Right cardiac atrium (tissue), 5 donors: ENCODE measurements around the gene PACSIN1. TPM values are rescaled to one million over a fixed set of nuclear protein-coding genes. Genes with fewer than 3 reads are reported as not detected.

Experiments
- ATAC-seq, 2 donors: fragments of 200-7000 bp; cut with Tn5 transposase; one replicate each; pipeline versions ENCODE4 v1.8.0 to v1.9.1; 2020; ENCODE audit warnings: moderate library complexity in 2 of 2, mild to moderate bottlenecking in 1 of 2
- DNase-seq, 3 donors: peaks; one replicate each; pipeline ENCODE4 v3.0.0-alpha.2; 2020
- H3K27ac ChIP-seq: one replicate; pipeline ENCODE4 v1.5.1; 2013; ENCODE audit warnings: mild to moderate bottlenecking, low read length, control low read depth, moderate library complexity
- H3K27me3 ChIP-seq: one replicate; pipeline ENCODE4 v1.6.1; 2013; ENCODE audit not compliant: control insufficient read depth, insufficient read depth
- H3K4me1 ChIP-seq: one replicate; pipeline ENCODE4 v1.6.1; 2013; ENCODE audit warnings: low read length; ENCODE audit not compliant: control insufficient read depth, insufficient read depth
- H3K4me3 ChIP-seq: one replicate; pipeline ENCODE4 v1.5.1; 2013; ENCODE audit warnings: low read length, control low read depth
- H3K9me3 ChIP-seq: one replicate; pipeline ENCODE4 v1.6.1; 2013; ENCODE audit warnings: low read length; ENCODE audit not compliant: control insufficient read depth
- WGBS: extraction: QIAGEN DNeasy Blood & Tissue Kit; methylation state at CpG from one replicate; pipeline ENCODE4 v1.1.7; 2013; 5-methylcytosine and 5-hydroxymethylcytosine counted together
- intact Hi-C, 4 donors: fragments of 100-400 bp; cut with DNase I; formaldehyde crosslinking; loops; one replicate each; pipeline versions ENCODE4 v1.11.0 to v1.14.0; 2022 to 2023
- polyA plus RNA-seq: library from polyadenylated mRNA; stranded (reverse); fragments of 200-250 nt; gene quantifications from one replicate; pipeline ENCODE4 v1.2.3, GENCODE V29; 2013
- total RNA-seq, 4 donors: library from RNA; stranded (reverse); fragmentation: NEBNext Ultra II Directional; extraction: Animal tissue kit (Norgen Biotek cat#: 25700); gene quantifications; one replicate each; pipeline ENCODE4 v1.2.1, GENCODE V29; 2021
- donor health status: healthy with polysubstance abuse.
- donor health status: DM: no; HTN: yes; CAD: no.
- donor health status: DM: no; HTN: no; CAD: no.
- donor health status: DM: no; HTN: yes; CAD: no; lungs with severe emphysema.
- donor health status: DM: yes; HTN: yes; CAD: no.

Gene PACSIN1
- total and polyA plus RNA-seq, 5 donors: 2.5 to 14.0 (median 10.0) TPM

DNA sequence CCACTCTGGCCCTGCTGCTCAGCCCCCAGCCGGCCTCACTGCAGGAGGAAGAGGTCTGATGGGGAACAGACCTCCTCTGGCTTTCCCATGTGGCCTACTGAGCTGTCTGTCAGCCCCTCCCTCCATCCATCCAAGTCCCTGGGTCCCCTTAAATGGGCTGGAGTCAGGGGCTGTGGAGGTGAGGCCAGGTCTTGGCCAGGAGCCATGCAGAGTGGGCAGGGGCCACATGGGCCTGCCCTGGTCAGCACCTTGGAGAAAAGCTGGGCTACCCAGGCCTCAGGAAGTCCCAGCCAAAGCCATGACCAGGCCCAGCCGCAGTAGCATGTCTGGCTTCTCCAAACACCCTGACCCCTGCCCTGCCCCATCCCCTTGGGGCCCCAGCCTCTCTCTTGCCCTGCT, 83.9 kb downstream of the PACSIN1 start:
- Histone ChIP-seq H3K9me3 (no peaks in the 10 kb centered on the region), H3K4me3 (no peak overlapping the region), H3K4me1 (peaks cover 4% of the 10 kb centered on the region), H3K27me3 (no peaks in the 10 kb centered on the region), H3K27ac (no peak overlapping the region)
- no peak for ATAC-seq
- 67% methylated on average over 2 of the region's 2 CpGs for WGBS
- DNase-seq: no peak
- intact Hi-C loops: no loop called here

DNA sequence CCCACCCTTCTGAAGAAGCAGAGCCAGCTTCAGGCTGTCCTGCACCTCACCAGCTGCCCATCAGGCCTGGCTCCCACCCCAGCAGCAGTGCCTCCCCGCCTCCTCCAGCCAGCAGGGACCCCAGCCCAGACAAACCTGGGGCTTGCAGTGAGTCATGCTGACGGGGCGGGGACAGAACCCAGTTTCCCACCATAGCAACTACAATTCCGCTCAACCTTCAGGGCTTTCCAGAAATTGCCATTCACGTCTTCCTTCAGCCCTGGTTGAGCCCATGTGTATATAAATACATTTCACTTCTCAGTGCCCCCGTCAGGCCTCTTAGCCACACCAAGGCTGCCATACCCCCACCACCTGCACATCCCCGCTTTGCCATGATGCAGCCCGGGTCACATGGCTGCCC, 85.8 kb downstream of the PACSIN1 start:
- H3K4me1 ChIP-seq: no peaks in the 10 kb centered on the region
- WGBS: 91% methylated on average over 8 of the region's 8 CpGs
- intact Hi-C loops: no loop called here
- no peaks in the 10 kb centered on the region for H3K27me3 ChIP-seq
- DNase-seq (no peak), ATAC-seq (no peak)
- H3K4me3 ChIP-seq: no peak overlapping the region
- H3K27ac ChIP-seq: no peak overlapping the region
- H3K9me3 ChIP-seq: no peaks in the 10 kb centered on the region

DNA sequence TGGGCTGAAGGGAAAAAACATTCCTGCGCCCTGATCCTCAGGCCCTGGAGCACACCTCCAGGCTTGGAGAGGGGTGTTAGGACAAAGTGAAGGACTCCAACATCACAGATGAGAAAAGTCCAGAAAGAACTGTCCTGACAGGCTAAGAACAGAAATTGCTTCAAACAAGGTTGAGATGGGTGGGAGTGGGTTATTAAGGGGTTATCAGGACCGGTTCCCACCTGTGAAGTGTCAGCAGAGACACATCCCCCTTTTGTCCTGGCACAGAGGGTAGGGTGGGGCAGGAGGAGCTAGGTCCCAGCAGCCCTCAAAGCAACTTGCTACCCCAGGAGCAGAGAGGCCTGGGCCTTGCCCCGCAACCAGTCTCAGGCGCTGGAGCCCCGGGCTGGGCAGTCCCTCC, 86.7 kb downstream of the PACSIN1 start:
- WGBS: 83% methylated on average over 5 of the region's 5 CpGs
- Histone ChIP-seq H3K27ac (no peak overlapping the region), H3K4me1 (no peaks in the 10 kb centered on the region), H3K4me3 (no peak overlapping the region), H3K9me3 (no peaks in the 10 kb centered on the region), H3K27me3 (no peaks in the 10 kb centered on the region)
- DNase-seq (no peak), ATAC-seq (no peak)
- intact Hi-C loops: no loop called here

DNA sequence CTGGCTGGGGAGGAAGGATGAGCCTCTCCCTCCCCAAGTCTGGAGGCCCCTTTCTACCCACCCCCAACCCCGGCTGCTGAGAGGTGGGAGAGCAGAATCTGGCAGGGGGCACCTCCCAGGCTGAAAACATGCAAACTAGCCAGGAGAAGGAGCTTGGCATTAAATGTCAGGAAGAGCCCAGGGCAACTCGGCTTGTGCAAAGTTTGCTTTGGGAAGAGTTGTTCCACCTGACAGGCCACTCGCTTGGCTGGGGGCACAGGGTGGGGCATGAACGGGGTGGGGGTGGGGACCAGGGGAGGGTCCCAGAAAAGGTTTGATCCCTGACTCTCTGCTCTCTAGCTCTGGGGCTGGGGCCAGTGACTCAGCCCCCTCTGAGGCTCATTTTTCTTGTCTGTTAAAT, 87.3 kb downstream of the PACSIN1 start:
- no peak overlapping the region for H3K4me3 ChIP-seq
- intact Hi-C loops: no loop called here
- no peaks in the 10 kb centered on the region for H3K27me3 ChIP-seq
- H3K27ac ChIP-seq: no peak overlapping the region
- no peaks in the 10 kb centered on the region for H3K9me3 ChIP-seq
- DNase-seq (no peak), ATAC-seq (no peak)
- 75% methylated on average over 4 of the region's 4 CpGs for WGBS
- H3K4me1 ChIP-seq: no peaks in the 10 kb centered on the region

DNA sequence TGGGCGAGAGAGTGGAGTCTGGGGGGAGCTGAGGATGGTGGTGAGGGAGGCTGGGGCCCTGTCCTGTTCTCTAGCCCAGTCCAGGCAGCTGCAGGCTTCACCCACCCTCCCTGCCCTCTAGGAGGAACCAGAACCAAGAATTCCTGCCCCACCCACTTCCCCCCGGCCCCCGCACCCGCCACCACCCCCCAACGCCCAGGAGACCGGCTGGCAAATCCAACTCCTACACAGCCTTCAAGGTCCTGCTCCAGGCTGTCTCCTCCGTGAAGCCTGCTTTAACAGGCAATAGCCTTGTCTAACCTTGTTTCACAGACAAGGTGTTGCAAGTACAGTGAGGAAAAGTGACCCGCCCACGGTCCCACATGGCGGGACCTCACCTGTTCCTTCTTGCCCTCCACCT, 87.9 kb downstream of the PACSIN1 start:
- no peaks in the 10 kb centered on the region for H3K9me3 ChIP-seq
- no peak for ATAC-seq
- H3K27ac ChIP-seq: no peak overlapping the region
- no peak for DNase-seq
- intact Hi-C loops: no loop called here
- no peaks in the 10 kb centered on the region for H3K27me3 ChIP-seq
- no peaks in the 10 kb centered on the region for H3K4me1 ChIP-seq
- no peak overlapping the region for H3K4me3 ChIP-seq
- 71% methylated on average over 10 of the region's 10 CpGs for WGBS

DNA sequence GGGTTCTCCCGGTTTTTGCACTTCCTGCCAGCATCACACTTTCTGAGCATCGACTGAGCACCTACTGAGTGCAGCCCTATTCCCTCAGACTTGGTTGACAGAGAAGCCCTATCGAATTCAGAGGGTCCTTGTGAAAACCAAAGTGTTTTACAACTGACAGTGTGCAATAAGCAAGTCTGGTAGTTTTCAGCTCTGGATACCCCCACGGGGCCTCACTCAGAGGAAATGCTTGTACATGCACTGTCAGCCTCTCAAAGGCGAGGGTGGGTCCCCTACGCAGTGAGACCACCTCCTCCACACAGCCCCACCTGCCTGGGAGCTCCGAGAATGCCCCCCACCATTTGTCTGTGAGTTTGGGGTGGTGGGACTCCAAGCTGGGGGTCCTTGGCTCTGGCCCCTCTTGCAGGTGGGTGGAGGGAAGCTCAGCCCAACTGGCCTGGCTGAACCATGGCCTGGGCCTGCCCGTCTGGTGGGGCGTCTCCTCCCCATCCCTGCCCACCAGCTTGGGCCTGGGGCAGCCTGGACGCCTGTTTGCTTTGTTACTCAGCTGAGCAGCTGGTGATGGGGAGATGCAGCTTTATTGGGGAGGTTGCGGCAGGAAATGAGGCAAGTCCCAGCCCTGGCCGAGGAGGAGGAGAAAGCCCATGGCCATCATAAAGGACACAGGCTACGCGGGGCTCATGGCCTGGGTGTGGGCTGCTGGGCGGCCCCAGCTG, 88.6 kb downstream of the PACSIN1 start:
- WGBS: 54% methylated on average over 15 of the region's 15 CpGs
- Histone ChIP-seq H3K4me1 (no peaks in the 10 kb centered on the region), H3K27me3 (no peaks in the 10 kb centered on the region), H3K9me3 (no peaks in the 10 kb centered on the region), H3K27ac (no peak overlapping the region), H3K4me3 (no peak overlapping the region)
- ATAC-seq (no peak), DNase-seq (no peak)
- intact Hi-C loops: no loop called here

DNA sequence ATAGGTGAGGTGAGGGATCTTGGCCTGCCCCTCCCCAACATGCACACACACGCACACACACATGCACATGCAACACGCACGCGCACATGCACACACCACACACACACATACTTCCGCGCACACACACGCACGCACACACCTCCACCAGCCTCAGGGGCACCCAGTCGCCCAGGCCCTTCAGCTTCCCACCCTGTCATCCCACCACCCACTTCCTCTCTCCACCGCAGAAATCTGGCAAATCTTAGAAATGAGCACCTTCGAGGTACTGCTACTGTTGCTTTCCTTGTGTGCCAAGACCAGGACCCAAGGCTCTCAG, 89.1 kb downstream of the PACSIN1 start:
- Histone ChIP-seq H3K27me3 (no peaks in the 10 kb centered on the region), H3K9me3 (no peaks in the 10 kb centered on the region), H3K4me3 (no peak overlapping the region), H3K27ac (no peak overlapping the region), H3K4me1 (no peaks in the 10 kb centered on the region)
- intact Hi-C loops: no loop called here
- ATAC-seq (no peak), DNase-seq (no peak)
- WGBS: 92% methylated on average over 11 of the region's 11 CpGs

DNA sequence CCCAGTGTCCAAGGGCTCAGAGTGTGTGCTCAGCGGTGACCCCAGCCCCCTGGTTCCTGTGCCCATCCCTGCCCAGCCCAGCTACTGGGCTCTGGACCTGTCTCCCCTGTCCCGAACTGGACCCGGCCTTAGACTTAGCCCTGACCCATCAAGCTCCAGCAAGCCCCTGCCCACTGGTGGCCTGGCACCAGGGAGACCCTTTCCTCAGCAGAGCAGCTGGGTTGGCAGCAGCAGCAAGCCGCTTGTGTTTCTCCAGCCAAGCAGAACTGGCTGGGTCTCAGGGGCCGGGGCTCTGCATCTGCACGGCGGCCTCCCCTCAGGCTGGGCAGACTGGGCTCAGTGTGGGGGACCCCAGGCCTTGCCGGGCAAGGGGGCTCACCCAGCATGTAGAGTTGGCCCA, 89.5 kb downstream of the PACSIN1 start:
- intact Hi-C loops: no loop called here
- 90% methylated on average over 8 of the region's 8 CpGs for WGBS
- H3K27ac ChIP-seq: no peak overlapping the region
- no peak for DNase-seq
- no peaks in the 10 kb centered on the region for H3K9me3 ChIP-seq
- H3K4me3 ChIP-seq: no peak overlapping the region
- H3K27me3 ChIP-seq: no peaks in the 10 kb centered on the region
- no peak for ATAC-seq
- no peaks in the 10 kb centered on the region for H3K4me1 ChIP-seq

DNA sequence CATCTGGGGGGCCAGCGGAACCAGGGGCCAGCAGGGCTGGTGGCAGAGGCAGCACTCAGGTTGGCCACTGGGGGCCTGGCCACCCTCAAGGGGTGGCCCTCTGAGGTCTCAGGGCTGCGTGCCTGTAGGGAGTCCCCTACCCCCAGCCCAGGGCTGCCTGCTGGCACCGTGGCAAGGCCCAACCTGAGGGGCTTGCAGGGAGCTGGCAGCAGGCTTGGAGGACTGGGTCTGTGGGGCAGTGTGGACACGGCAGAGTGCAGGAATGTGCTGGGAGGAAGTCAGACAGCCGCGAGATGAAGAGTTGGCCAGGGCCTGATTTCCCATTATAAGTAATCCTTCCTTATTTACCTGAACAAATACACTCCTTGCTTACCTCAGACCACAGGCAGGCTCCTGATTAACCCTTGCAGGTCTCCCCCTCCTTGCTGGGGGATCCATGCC, 90.2 kb downstream of the PACSIN1 start, which contains the start of gene SPDEF:
Gene SPDEF, minus strand, starts transcription at position 299 of the 441 bp plus-strand sequence. CDS start 11,874 bp downstream, outside the sequence.
- H3K27me3 ChIP-seq: no peaks in the 10 kb centered on the region
- H3K4me3 ChIP-seq: no peak within 1 kb of the TSS
- intact Hi-C loops: no loop called here
- no peaks in the 10 kb centered on the region for H3K4me1 ChIP-seq
- DNase-seq (no peak), ATAC-seq (no peak)
- H3K9me3 ChIP-seq: no peaks in the 10 kb centered on the region
- WGBS: 56% methylated on average over 6 of the region's 6 CpGs
- no peak within 1 kb of the TSS for H3K27ac ChIP-seq

DNA sequence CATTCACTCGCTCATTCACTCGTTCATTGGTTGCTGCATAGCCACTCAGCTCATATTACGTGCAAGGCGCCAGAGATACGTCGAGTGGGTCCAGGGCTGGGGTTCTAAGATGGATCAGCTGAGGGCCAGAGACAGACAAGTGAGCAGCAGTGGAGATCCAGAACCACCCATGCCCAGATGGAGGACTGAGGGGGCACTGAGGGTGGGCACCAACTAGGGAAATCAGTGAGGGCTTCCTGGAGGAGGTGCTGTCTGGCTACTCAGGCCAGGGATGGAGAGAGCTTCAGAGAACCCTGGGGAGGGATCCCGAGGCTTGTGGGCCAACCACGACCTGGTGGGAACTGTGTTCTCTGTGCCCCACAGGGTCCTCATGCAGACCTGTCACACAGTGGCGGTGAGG, 90.6 kb downstream of the PACSIN1 start:
- ATAC-seq: no peak
- intact Hi-C loops: no loop called here
- H3K27ac ChIP-seq: no peak overlapping the region
- no peak for DNase-seq
- no peaks in the 10 kb centered on the region for H3K27me3 ChIP-seq
- no peaks in the 10 kb centered on the region for H3K9me3 ChIP-seq
- no peak overlapping the region for H3K4me3 ChIP-seq
- 83% methylated on average over 9 of the region's 9 CpGs for WGBS
- H3K4me1 ChIP-seq: no peaks in the 10 kb centered on the region

DNA sequence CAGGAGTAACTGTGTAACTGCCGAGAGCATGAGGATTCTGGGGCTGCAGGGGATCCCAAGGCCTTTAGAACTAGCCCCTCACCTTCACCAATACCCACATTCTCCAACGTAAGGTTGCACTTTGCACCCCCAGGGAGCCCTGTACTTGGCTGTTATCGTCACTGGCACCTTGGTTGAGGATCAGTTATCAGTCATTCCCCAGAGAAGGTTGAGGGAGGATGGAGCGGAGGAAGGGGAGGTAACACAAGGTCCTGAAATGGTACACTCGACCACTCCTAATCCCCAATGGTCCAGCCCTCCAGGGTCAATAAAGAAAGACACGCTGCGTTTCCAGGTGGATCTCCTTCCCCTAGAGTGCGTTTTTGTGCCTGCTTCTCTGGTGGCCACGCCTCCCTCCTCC, 91.4 kb downstream of the PACSIN1 start:
- WGBS: 80% methylated on average over 9 of the region's 9 CpGs
- Histone ChIP-seq H3K4me3 (no peak overlapping the region), H3K27me3 (no peaks in the 10 kb centered on the region), H3K9me3 (no peaks in the 10 kb centered on the region), H3K27ac (no peak overlapping the region), H3K4me1 (no peaks in the 10 kb centered on the region)
- ATAC-seq (no peak), DNase-seq (no peak)
- intact Hi-C loops: no loop called here

DNA sequence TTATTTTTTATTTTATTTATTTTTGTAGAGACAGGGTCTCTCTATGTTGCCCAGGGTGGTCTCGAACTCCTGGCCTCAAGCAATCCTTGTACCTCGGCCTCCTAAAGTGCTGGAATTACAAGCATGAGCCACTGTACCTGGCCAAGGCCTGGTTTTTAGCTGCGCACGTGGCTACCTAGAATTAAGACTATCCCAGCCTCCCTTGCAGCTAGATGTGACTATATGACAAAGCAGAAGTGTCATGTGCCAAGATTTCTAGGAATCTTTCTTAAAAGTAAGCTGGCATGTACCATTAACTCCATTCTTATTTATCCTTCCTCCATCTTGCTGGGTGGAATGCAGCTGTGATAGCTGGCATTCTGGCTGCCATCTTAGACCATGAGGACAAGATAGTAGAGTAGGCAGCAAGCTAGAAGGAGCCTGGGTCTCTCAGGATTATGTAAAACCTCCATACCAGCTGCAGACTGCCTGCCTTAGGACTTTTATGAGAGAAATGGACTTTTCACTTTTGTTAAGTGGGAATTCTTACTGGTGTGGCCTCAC, 92.4 kb downstream of the PACSIN1 start:
- WGBS: 91% methylated on average over 4 of the region's 4 CpGs
- H3K4me3 ChIP-seq: no peak overlapping the region
- no peak overlapping the region for H3K27ac ChIP-seq
- ATAC-seq (no peak), DNase-seq (no peak)
- H3K4me1 ChIP-seq: no peaks in the 10 kb centered on the region
- H3K27me3 ChIP-seq: no peaks in the 10 kb centered on the region
- H3K9me3 ChIP-seq: no peaks in the 10 kb centered on the region
- intact Hi-C loops: no loop called here
